HG03342 (cell line): ENCODE results near the gene NXPE1.
"Not testable (repeated sequence)": the region's sequence is repeated elsewhere in the genome, so short reads cannot be mapped to it uniquely, and the experiment has no call there.

Experiments used
- ATAC-seq: cut with Tn5 transposase; IDR thresholded peaks from one replicate; pipeline ENCODE4 v1.9.1; 2021; ENCODE audit warnings: mild to moderate bottlenecking, moderate library complexity; ENCODE audit not compliant: unreplicated experiment

Gene NXPE1

GRCh38 chr11:114559425-114560310 lies at the start of gene NXPE1:
Gene NXPE1 (minus strand): TSS chr11:114559881. CDS start chr11:114551201, 8,680 bp downstream.
- no peak for ATAC-seq

- no peak for ATAC-seq
These were observed 49.7 kb upstream of the NXPE1 start for GRCh38 chr11:114609429-114609828.

- ATAC-seq = not testable (repeated sequence)
These were observed 48.9 kb upstream of the NXPE1 start for GRCh38 chr11:114608605-114609004.

GRCh38 chr11:114607753-114608459 lies 48.2 kb upstream of the NXPE1 start:
- no peak for ATAC-seq

- not testable (repeated sequence) for ATAC-seq
These were observed 47.1 kb upstream of the NXPE1 start for GRCh38 chr11:114606802-114607075.

GRCh38 chr11:114606003-114606801 lies 46.5 kb upstream of the NXPE1 start:
- no peak for ATAC-seq

- no peak for ATAC-seq
These were observed 45.7 kb upstream of the NXPE1 start for GRCh38 chr11:114605370-114605769.

GRCh38 chr11:114604886-114605285 lies 45.2 kb upstream of the NXPE1 start:
- no peak for ATAC-seq

GRCh38 chr11:114604179-114604813 lies 44.6 kb upstream of the NXPE1 start:
- ATAC-seq = no peak

- ATAC-seq = not testable (repeated sequence)
These were observed 43.5 kb upstream of the NXPE1 start for GRCh38 chr11:114603151-114603550.

- no peak for ATAC-seq
These were observed 38.8 kb upstream of the NXPE1 start for GRCh38 chr11:114598461-114598860.

- ATAC-seq = no peak
These were observed 36.7 kb upstream of the NXPE1 start for GRCh38 chr11:114596175-114596919.

GRCh38 chr11:114595571-114595970 lies 35.9 kb upstream of the NXPE1 start, which contains the start of gene NXPE4:
Gene NXPE4 (minus strand): TSS chr11:114595786. CDS start chr11:114594759, 1,027 bp downstream.
- no peak for ATAC-seq

GRCh38 chr11:114594703-114595102 lies 35.0 kb upstream of the NXPE1 start:
- ATAC-seq = no peak

GRCh38 chr11:114587398-114587953 lies 27.8 kb upstream of the NXPE1 start:
- no peak for ATAC-seq

- ATAC-seq = no peak
These were observed 27.1 kb upstream of the NXPE1 start for GRCh38 chr11:114586797-114587196.

- no peak for ATAC-seq
These were observed 12.0 kb upstream of the NXPE1 start for GRCh38 chr11:114571712-114572111.

GRCh38 chr11:114569801-114570200 lies 10.1 kb upstream of the NXPE1 start:
- ATAC-seq = no peak

GRCh38 chr11:114566276-114566675 lies 6.6 kb upstream of the NXPE1 start:
- ATAC-seq = no peak

- ATAC-seq = no peak
These were observed 5.2 kb upstream of the NXPE1 start for GRCh38 chr11:114564831-114565230.
